ENCODE measurements around the gene ARHGEF39. TPM values are rescaled to one million over a fixed set of nuclear protein-coding genes. Genes with fewer than 3 reads are reported as not detected.

ARHGEF39 gene
- total RNA-seq (2022; extraction: Qiagen RNA extraction; ENCODE audit: low read depth), result 12.8 to 19.8 TPM (median 17.1 TPM) in 5 replicates

GRCh38 chr9:35664531-35665470 lies at the start of gene ARHGEF39:
ARHGEF39 (minus strand) TSS chr9:35665195; CDS start chr9:35665169, 26 bp downstream.

DNA sequence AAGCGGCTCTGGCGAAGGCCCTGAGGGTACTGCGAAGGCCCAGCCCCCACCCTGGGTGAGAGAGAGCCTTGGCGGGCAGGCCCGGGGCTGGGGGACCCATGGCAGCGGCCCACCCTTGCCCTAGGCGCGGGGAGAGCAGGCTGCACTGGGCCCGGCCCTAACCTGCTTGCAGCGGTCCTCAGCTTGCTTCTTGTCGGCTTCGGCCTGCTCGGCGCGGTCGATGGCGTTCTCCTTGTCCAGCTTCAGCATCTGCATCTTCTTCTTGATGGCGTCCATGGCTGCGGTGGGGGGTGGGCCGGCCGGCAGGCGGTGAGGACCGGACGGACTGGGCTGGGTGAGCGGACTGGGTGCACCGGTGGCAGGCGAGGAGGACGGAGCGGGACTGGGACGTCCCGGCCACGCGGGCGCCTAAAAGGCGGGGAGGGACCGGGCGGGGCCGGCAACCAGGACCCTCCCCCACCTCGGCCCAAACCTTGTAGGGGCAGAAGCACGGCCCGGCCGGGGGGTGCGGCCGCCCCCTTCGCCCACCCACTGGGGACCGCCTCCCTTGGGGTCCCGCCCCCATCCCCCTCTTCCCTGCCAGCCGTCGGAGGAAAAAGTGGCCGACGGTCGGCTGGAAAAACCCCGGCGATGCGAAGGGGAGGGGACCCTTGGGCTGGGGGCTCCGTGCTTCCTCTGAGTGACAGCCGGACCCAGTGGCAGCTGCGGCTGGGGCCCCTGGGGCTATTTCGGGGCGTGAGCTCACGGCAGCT lies 24.7 kb upstream of the ARHGEF39 start, which contains the start of gene TPM2:
Gene TPM2, minus strand, starts transcription at position 384 of the 752 bp plus-strand sequence. Its CDS starts 108 bp downstream, at position 276.

GRCh38 chr9:35673132-35674024 lies 8.4 kb upstream of the ARHGEF39 start, which contains the start of gene CA9:
CA9 (plus strand) TSS chr9:35673928; CDS start chr9:35673960, 32 bp downstream.

DNA sequence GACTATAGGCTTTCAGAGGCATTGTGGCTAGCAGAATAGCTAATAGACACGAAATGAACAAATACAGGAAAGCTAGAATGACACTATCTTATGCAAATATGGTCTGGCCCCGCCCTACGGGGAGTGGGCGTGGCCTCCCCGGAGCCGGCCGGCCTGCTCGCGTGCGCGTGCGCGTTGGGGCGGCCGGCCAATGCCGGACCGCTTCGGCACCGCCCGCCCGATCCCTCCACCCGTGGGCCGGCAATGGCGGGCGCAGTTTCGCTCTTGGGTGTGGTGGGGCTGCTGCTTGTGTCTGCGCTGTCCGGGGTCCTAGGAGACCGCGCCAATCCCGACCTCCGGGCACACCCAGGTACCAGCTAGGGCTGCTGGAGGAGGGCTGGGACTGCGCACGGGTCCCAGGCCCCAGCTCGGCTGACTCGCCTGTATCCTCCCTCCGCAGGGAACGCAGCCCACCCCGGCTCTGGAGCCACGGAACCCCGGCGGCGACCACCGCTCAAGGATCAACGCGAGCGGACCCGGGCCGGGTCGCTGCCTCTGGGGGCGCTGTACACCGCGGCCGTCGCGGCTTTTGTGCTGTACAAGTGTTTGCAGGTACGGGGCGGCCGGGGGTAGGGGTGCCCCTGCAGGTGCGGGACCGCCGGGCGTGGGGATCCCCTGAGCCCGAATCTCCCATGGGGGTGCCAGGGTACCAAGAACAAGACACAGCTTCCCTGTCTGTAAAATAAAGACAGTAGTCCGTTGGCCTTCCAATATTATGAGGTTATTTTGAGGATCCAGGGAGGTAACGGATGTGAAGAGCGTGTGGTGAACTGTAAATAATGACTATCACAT lies 6.6 kb downstream of the ARHGEF39 start, which contains the start of gene CCDC107:
Gene CCDC107, plus strand, starts transcription at position 156 of the 831 bp plus-strand sequence. Its CDS starts 88 bp downstream, at position 244.

DNA sequence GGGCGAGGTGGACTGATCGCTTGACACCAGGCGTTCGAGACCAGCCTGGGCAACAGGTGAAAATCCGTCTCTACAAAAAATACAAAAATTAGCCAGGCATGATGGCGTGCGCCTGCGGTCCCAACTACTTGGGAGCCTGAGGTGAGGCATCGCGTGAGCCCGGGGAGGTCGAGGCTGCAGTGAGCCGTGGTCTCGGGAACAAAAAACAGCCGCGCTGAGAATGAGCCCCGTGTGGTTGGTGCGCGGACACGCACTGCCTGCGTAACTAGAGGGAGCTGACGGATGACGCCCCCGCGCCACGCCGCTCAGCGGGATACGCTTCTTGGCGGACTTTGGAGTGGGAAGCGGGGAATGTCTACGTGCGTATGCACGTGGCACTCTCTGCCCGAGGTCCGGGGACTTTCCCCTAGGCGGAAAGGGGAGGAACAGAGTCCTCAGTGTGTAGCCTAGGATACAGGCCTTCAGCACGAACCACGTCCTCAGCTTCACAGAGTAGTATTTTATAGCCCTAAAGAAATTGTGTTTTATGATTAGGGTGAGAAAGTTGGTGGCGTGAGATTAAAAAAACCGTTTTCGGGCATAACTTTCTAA lies 7.4 kb downstream of the ARHGEF39 start, which contains the start of gene RMRP:
Gene RMRP, minus strand, starts transcription at position 474 of the 591 bp plus-strand sequence.

GRCh38 chr9:35650341-35651158 lies 14.4 kb downstream of the ARHGEF39 start, which contains the start of gene SIT1:
SIT1 (minus strand) TSS chr9:35650931; CDS start chr9:35650853, 78 bp downstream.

GRCh38 chr9:35618325-35618727 lies 46.7 kb downstream of the ARHGEF39 start, which contains the start of gene CD72:
CD72 (minus strand) TSS chr9:35618413; CDS start chr9:35618303, 110 bp downstream.

Other genes starting within 250 kb of the ARHGEF39 start
- 19.3 to 28.0 TPM (median 24.6 TPM) in 5 replicates for gene RUSC2, start 175.1 kb downstream of the ARHGEF39 start, total RNA-seq (2022; extraction: Qiagen RNA extraction; ENCODE audit: low read depth)
- gene TESK1, start 59.9 kb downstream of the ARHGEF39 start, total RNA-seq (2022; extraction: Qiagen RNA extraction; ENCODE audit: low read depth), result 18.3 to 28.1 TPM (median 22.9 TPM) in 5 replicates
- 0.25 to 0.30 TPM (median 0.30 TPM) in 3 of 5 replicates, not detected in the others for gene CD72, start 46.8 kb downstream of the ARHGEF39 start, total RNA-seq (2022; extraction: Qiagen RNA extraction; ENCODE audit: low read depth)
- not detected in 5 replicates for gene SIT1, start 14.3 kb downstream of the ARHGEF39 start, total RNA-seq (2022; extraction: Qiagen RNA extraction; ENCODE audit: low read depth)
- gene RMRP, start 7.2 kb downstream of the ARHGEF39 start, total RNA-seq (2022; extraction: Qiagen RNA extraction; ENCODE audit: low read depth), result 8.3 to 13.4 TPM (median 12.5 TPM) in 3 of 5 replicates, not detected in the others
- gene CCDC107, start 6.9 kb downstream of the ARHGEF39 start, total RNA-seq (2022; extraction: Qiagen RNA extraction; ENCODE audit: low read depth), result 20.4 to 28.0 TPM (median 23.9 TPM) in 5 replicates
- 4.1 to 7.3 TPM (median 4.6 TPM) in 5 replicates for gene CA9, start 8.7 kb upstream of the ARHGEF39 start, total RNA-seq (2022; extraction: Qiagen RNA extraction; ENCODE audit: low read depth)
- 613 to 691 TPM (median 662 TPM) in 5 replicates for gene TPM2, start 24.7 kb upstream of the ARHGEF39 start, total RNA-seq (2022; extraction: Qiagen RNA extraction; ENCODE audit: low read depth)
- gene TLN1, start 67.0 kb upstream of the ARHGEF39 start, total RNA-seq (2022; extraction: Qiagen RNA extraction; ENCODE audit: low read depth), result 113 to 128 TPM (median 115 TPM) in 5 replicates
- 55.7 to 63.8 TPM (median 58.4 TPM) in 5 replicates for gene CREB3, start 67.5 kb upstream of the ARHGEF39 start, total RNA-seq (2022; extraction: Qiagen RNA extraction; ENCODE audit: low read depth)
- 23.1 to 31.3 TPM (median 30.0 TPM) in 5 replicates for gene GBA2, start 84.0 kb upstream of the ARHGEF39 start, total RNA-seq (2022; extraction: Qiagen RNA extraction; ENCODE audit: low read depth)
- 11.2 to 15.6 TPM (median 14.7 TPM) in 5 replicates for gene RGP1, start 84.1 kb upstream of the ARHGEF39 start, total RNA-seq (2022; extraction: Qiagen RNA extraction; ENCODE audit: low read depth)
- gene MSMP, start 89.1 kb upstream of the ARHGEF39 start, total RNA-seq (2022; extraction: Qiagen RNA extraction; ENCODE audit: low read depth), result 0.29 to 0.82 TPM (median 0.31 TPM) in 3 of 5 replicates, not detected in the others
- 4.4 to 6.3 TPM (median 5.8 TPM) in 5 replicates for gene NPR2, start 126.4 kb upstream of the ARHGEF39 start, total RNA-seq (2022; extraction: Qiagen RNA extraction; ENCODE audit: low read depth)
- gene SPAG8, start 147.1 kb upstream of the ARHGEF39 start, total RNA-seq (2022; extraction: Qiagen RNA extraction; ENCODE audit: low read depth), result 0.26 to 0.47 TPM (median 0.41 TPM) in 5 replicates
- 70.2 to 119 TPM (median 98.2 TPM) in 5 replicates for gene HINT2, start 149.8 kb upstream of the ARHGEF39 start, total RNA-seq (2022; extraction: Qiagen RNA extraction; ENCODE audit: low read depth)
- gene FAM221B, start 163.5 kb upstream of the ARHGEF39 start, total RNA-seq (2022; extraction: Qiagen RNA extraction; ENCODE audit: low read depth), result not detected in 5 replicates
- gene TMEM8B, start 164.0 kb upstream of the ARHGEF39 start, total RNA-seq (2022; extraction: Qiagen RNA extraction; ENCODE audit: low read depth), result 2.1 to 4.7 TPM (median 3.0 TPM) in 5 replicates
- gene OR13J1, start 205.2 kb upstream of the ARHGEF39 start, total RNA-seq (2022; extraction: Qiagen RNA extraction; ENCODE audit: low read depth), result not detected in 5 replicates
- 0.28 to 0.48 TPM (median 0.30 TPM) in 3 of 5 replicates, not detected in the others for gene HRCT1, start 241.0 kb upstream of the ARHGEF39 start, total RNA-seq (2022; extraction: Qiagen RNA extraction; ENCODE audit: low read depth)
- gene SPAAR, start 244.3 kb upstream of the ARHGEF39 start, total RNA-seq (2022; extraction: Qiagen RNA extraction; ENCODE audit: low read depth), result not detected in 5 replicates